HG03139 (cell line): Measurements from ENCODE around the gene APOA4.
"Not testable (repeated sequence)": the region's sequence is repeated elsewhere in the genome, so short reads cannot be mapped to it uniquely, and the experiment has no call there.

ENCODE experiments used
- ATAC-seq: cut with Tn5 transposase; IDR thresholded peaks from one replicate; pipeline ENCODE4 v1.9.1; 2021; ENCODE audit not compliant: unreplicated experiment

Gene APOA4

DNA sequence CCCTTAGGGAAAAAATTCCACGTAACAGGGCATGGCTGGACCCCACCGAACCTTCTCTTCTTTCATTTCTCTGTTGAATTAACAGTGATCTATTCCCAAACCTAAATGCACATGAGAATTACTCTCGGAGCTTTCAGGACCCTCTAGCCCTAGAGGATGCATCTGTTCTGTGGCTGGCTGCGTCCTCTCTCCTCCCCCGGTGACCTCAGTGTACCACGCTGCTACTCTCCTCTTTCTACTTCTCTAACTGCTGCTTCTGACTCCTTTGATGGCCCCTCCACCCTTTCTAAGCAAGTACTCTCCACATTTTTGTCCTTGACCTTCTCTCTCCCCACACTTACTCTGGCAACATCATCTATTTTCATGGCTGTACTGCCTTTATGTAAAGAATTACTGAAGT lies 26.4 kb upstream of the APOA4 start:
- ATAC-seq, result no peak

GRCh38 chr11:116849060-116849459 lies 26.0 kb upstream of the APOA4 start:
- no peak for ATAC-seq

DNA sequence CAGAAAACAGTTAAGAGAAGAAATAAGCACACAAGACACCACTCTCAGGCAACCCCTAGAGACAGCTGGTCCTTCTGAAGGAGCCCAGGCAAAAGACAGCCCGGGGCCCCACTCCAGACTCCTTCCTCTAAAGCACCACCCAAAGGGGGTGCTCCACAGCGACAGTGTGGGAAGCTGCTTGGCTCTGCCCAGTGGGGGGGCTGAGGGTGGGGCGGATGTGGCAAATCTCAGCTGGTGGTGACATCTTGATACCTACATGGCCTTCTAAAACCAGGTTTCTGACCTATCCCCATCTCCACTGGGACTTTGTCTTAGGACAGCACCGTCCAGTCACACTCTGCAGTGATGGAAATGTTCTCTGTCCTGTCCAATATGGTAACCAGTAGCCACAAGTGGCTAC lies 24.5 kb upstream of the APOA4 start:
- ATAC-seq, result no peak

GRCh38 chr11:116844722-116845121 lies 21.6 kb upstream of the APOA4 start:
- no peak for ATAC-seq

DNA sequence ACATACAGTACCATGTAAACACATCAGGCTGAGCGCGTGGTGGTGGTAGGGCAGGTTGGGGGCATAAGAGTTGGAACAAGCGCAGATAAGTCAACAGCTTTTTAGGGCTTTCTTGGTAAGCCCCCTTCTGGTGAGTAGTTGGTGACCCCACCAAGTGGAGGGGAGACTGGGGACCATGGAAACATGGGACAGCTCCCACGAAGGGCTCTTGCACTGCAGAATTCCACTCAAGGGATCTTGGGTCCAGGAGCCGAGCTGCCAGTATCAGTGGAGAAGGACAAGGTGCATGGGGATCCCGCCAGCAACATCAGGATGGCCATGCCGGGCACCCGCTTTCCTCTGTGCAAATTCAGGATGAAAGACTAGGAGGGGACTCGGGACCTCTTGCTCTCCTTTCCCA lies 20.6 kb upstream of the APOA4 start:
- ATAC-seq, result no peak

DNA sequence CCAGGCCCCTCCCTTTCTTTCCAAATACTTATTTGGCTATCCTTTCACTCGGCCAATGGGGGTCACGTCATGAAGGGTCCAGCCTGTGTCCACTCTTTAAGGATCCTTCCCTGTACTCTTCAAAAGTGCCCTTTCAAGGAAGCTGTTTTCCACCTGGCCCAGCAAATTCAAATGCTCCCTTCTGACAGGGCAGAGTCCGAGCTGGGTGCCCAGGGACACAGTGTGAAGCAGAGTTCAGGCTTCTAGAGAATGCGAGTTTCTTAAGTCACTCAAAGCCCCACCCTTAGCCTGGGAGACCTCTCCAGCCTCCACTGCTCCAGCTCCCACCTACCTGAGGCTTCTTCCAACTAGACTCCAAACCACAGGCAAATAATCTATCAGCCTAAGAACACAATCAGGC lies 19.8 kb upstream of the APOA4 start:
- ATAC-seq, result no peak

- ATAC-seq, result no peak
Measured at GRCh38 chr11:116842117-116842516, 19.0 kb upstream of the APOA4 start.

- no peak for ATAC-seq
Measured at GRCh38 chr11:116840746-116841296, 17.7 kb upstream of the APOA4 start.

DNA sequence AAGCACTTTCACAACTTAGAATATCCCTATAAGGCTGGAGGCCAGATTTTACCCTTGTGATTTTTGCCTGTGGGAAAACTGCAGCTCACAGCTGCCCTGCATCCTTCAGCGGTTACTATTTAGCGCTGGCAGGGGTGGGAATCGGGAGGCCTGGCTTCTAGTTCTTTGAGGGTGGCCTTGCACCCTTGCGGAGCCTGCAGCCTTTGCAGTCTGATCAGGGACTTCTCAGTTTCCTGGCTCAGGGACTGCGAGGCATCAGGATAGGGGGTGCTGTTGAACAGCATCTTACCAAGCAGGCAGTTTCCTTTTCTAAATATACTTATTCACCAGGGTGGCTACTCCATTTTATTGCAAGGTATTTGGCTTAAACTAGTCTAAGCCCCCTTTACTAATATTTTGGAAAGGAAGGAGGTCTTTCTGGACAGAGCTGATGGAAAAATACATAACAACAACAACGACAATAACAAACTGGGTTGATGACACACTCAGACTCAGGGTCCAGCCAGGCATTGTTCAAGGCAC lies 17.2 kb upstream of the APOA4 start:
- ATAC-seq, result no peak

DNA sequence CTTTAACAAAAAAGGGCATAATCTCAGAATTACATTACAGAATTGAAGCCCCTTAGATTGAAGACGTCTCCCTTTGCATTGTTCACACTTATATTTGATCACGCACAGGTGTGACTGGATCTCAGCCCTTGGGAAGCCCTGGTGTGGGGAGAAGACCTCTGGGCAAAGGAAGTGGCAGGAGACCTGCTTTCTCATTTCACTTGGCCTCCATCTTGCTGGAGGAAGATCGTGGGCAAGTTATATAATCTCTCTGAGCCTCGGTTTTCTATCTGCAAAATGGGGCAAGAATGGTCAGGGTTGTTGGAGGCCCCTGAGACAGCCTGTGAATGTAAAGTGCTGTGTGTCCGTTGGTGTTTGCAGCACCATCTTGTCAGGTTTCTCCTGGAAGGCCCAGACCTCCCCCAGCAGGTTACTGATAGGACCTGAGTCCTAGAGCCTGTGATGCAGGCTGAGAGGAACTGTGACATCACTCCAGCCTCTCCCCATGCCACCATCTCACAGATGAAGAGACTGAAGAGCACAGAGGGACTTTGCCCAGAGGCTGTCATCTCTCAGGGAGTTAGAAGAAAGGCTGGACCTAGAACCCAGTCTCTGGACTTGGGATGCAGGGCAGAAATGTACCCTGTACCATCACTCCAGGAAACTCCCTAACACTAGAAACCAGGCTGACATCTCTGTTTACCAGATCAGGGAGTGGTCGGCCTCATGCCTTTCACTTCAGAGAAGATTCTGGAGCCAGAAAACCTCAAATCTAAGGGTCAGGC lies 15.4 kb upstream of the APOA4 start:
- no peak for ATAC-seq

DNA sequence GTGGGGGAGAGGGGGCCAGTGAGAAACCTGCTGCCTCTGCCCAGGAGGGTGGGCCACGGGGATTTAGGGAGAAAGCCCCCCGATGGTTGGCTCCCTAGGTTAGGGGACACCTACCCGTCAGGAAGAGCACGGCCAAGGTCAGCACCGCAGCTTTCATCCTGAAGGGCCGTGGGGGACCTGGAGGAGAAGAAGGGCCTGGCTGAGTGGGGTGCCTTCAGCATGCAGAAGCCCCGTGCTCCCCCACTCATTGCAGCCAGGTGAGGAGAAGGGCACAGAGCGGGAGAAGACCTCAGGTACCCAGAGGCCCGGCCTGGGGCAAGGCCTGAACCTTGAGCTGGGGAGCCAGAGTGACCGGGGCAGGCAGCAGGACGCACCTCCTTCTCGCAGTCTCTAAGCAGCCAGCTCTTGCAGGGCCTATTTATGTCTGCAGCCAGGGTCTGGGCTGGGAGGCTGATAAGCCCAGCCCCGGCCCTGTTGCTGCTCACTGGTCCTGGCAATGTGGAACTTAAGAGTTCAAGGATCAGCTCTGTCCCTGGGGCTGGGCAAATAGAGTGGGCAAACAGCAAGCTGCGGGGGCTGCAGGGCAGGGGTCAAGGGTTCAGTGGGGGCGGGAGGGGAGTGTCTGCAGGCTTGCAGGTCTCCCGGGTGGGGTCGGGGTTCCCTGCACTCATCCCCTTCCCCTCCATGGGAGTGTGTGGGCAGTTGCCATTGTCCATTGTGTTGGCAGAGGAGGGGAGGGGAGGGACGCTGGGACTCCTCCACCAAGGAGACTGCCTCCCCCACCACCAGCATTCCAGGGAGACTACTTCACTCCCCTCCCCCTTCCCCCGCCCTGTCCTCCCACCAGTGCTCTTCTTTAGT lies 14.4 kb upstream of the APOA4 start, which contains the start of gene APOA1:
TSS of gene APOA1 (minus strand) at position 392 of the 861 bp plus-strand sequence. CDS start at position 157, 235 bp downstream.
- no peak for ATAC-seq

DNA sequence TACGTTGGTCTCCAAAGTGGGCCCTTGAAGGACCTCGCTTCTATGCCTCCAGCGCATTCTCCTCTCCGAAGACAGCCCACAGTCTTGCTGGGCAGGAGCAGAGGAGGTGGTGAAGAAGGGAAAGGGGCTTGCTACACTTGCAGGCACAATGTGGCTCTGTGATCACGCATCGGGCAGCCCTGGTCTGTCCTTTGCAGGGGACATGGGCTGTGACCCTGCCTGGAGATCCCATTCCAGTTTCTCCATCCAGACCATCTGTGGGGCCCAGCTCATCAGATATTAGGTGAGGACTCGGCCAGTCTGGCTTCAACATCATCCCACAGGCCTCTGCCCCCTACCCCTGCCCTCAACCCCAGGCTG lies 13.5 kb upstream of the APOA4 start:
- no peak for ATAC-seq

DNA sequence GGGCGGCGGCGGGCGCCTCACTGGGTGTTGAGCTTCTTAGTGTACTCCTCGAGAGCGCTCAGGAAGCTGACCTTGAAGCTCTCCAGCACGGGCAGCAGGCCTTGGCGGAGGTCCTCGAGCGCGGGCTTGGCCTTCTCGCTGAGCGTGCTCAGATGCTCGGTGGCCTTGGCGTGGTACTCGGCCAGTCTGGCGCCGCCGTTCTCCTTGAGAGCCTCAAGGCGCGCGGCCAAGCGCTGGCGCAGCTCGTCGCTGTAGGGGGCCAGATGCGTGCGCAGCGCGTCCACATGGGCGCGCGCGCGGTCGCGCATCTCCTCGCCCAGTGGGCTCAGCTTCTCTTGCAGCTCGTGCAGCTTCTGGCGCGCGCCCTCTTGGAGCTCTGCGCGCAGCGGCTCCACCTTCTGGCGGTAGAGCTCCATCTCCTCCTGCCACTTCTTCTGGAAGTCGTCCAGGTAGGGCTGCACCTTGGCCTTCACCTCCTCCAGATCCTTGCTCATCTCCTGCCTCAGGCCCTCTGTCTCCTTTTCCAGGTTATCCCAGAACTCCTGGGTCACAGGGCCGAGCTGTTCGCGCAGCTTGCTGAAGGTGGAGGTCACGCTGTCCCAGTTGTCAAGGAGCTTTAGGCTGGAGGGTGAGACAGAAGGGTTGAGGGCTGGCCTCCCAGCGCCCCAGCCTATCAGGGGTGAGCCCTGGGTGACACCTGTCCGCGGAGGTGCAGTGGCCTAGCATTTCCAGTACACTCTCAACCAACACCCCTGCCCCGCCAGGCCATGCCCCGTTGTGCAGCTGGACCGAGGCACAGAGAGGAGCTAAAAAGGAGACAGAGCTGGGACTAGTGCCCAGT lies 12.9 kb upstream of the APOA4 start:
- ATAC-seq, result peak; percentile 77

DNA sequence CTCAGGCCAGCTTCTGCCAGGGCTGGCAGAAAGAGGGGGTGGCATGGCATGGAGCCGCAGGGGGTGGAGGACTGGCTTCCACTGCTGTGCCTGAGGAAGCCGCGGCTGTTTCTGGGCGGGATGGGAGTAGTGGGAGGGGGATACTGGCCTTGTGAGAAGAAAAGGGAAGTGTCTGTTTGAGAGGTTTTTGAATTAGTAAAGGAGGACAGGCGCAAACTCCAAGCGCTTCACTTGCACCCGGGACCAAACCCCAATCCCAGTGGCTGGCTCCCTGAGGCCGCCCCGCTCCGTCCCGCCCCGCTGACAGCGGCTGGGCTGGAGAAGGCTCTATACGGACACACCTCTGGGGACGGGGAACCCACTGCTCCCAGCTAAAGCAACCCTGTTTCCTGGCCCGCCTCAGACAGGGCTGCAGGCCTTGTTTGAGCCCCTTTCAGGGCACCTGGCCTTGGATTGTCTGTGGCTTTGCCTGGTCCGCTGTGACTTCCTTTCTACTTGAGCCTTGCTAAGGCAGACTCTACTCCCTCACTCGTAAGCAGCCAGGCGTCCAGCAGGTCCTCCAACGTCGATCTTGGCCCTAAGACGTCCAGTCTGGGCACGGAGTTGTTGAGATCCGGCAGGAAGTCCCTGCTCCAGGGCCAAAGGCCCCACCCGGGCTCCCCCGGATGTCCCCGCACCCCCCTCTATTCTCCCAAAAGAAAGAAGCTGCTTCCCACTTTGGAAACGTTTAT lies 12.1 kb upstream of the APOA4 start:
- ATAC-seq, result peak; percentile 37

GRCh38 chr11:116834535-116835041 lies 11.5 kb upstream of the APOA4 start:
- ATAC-seq, result not testable (repeated sequence)

DNA sequence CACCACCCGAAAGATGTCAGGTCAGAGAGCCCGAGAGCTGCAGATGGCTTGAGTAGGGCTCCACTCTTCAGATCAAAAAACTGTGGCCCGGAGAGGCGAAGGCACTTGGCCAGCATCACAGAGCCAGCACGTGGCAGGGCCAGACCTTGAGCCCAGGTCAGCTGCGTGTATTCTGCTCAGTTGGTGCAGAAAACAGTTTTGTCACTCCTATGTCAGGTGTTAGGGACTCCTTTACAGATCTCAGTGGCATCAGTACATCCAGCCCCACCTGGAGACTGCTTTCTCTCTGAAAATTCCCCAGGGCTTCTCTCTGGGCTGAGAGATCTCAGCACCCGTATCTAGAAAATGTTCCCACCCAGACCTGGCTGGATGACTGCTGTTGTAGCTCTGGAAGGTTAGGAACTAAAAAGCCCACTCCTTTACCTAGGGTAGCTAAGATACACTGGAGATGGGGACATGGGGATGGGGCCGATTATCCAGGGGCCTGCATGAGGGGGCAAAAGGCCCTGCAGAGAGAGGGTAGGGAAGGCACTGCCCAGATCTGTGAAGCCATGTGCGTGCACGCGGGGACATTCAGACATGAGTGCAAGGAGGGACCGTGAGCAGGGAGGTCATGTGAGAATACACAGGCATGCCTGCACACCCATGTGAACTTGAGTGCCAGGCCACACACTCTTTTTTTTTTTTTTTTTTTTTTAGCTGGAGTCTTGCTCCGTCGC lies 10.9 kb upstream of the APOA4 start:
- ATAC-seq, result no peak

GRCh38 chr11:116833491-116833815 lies 10.3 kb upstream of the APOA4 start:
- ATAC-seq, result no peak

GRCh38 chr11:116832350-116833290 lies 9.5 kb upstream of the APOA4 start:
- ATAC-seq, result no peak
